ENCODE results near the gene GMIP. TPM values are rescaled to one million over a fixed set of nuclear protein-coding genes. Genes with fewer than 3 reads are reported as not detected.

Gene GMIP
- total RNA-seq, 1 experiment from 2014 or later = 12.7 TPM

- Mint-ChIP-seq H3K27ac (peak overlapping the region in 1 of 3 experiments; percentile 91; a peak in 2 of 7 replicates), H3K4me1 (peaks cover 3% of the 10 kb centered on the region in 2 experiments; a peak in 2 of 4 replicates), H3K27me3 (ENCODE audit: low read depth) (no peaks in the 10 kb centered on the region), H3K36me3 (ENCODE audit: insufficient read depth in 1 of 3, low read depth in 3 of 3) (peaks cover 79 to 85% (median 80%) of the 10 kb centered on the region in 3 experiments), H3K4me3 (no peak overlapping the region), H3K9me3 (peaks cover 6 to 45% of the 10 kb centered on the region in 2 experiments; a peak in 3 of 5 replicates)
- H3K18ac ChIP-seq (ENCODE audit: insufficient read length, low read depth, low read length) = no peak overlapping the region
- TF ChIP-seq, protein P1, sequence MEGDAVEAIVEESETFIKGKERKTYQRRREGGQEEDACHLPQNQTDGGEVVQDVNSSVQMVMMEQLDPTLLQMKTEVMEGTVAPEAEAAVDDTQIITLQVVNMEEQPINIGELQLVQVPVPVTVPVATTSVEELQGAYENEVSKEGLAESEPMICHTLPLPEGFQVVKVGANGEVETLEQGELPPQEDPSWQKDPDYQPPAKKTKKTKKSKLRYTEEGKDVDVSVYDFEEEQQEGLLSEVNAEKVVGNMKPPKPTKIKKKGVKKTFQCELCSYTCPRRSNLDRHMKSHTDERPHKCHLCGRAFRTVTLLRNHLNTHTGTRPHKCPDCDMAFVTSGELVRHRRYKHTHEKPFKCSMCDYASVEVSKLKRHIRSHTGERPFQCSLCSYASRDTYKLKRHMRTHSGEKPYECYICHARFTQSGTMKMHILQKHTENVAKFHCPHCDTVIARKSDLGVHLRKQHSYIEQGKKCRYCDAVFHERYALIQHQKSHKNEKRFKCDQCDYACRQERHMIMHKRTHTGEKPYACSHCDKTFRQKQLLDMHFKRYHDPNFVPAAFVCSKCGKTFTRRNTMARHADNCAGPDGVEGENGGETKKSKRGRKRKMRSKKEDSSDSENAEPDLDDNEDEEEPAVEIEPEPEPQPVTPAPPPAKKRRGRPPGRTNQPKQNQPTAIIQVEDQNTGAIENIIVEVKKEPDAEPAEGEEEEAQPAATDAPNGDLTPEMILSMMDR (conservative IDR thresholded peaks at IDR 0.05) = no peak
- H3K79me2 ChIP-seq (ENCODE audit: insufficient read depth, low read length) = peaks cover 2% of the 10 kb centered on the region; the same call in 1 of the 2 replicates
- H3K56ac ChIP-seq (ENCODE audit: insufficient read length, low read depth, low read length) = no peak overlapping the region
- H3K14ac ChIP-seq (ENCODE audit: insufficient read depth, low read length) = no peak overlapping the region
- no peak overlapping the region for H4K91ac ChIP-seq (ENCODE audit: insufficient read length, low read depth, low read length)
- H4K20me1 ChIP-seq (ENCODE audit: control insufficient read depth, insufficient read depth, insufficient read length) = no peaks in the 10 kb centered on the region
- no peak overlapping the region for H3K27ac ChIP-seq (ENCODE audit: insufficient read length, low read depth, low read length)
- no peak overlapping the region for H2BK20ac ChIP-seq (ENCODE audit: low read depth, low read length, poor library complexity, severe bottlenecking)
- H3K23ac ChIP-seq (ENCODE audit: insufficient read length, low read depth, low read length) = no peak overlapping the region
- no peak overlapping the region for H3K4ac ChIP-seq (ENCODE audit: low read depth, low read length)
- no peak overlapping the region for H2AFZ ChIP-seq (ENCODE audit: low read length)
- no peaks in the 10 kb centered on the region for H3K4me1 ChIP-seq (ENCODE audit: insufficient read depth, low read length)
- no peak overlapping the region for H3T11ph ChIP-seq (ENCODE audit: low read length)
- H4K8ac ChIP-seq (replicated peaks; ENCODE audit: insufficient read length, low read depth, low read length) = no peak overlapping the region
- H3K9me3 ChIP-seq (ENCODE audit: control insufficient read depth, low read depth, low read length) = no peaks in the 10 kb centered on the region
- H2BK15ac ChIP-seq (ENCODE audit: low read depth, low read length) = no peak overlapping the region
- H3K23me2 ChIP-seq (ENCODE audit: insufficient read length, low read depth, low read length, poor library complexity, severe bottlenecking) = no peaks in the 10 kb centered on the region
- H2BK120ac ChIP-seq (ENCODE audit: low read depth, low read length, poor library complexity, severe bottlenecking) = no peak overlapping the region
- no peak overlapping the region for H2BK5ac ChIP-seq (ENCODE audit: insufficient read length, low read length)
- no peak for DNase-seq
- no peak overlapping the region for H3K9ac ChIP-seq (ENCODE audit: extremely low read depth, insufficient read length, low read length)
- WGBS (ENCODE audit: extremely low coverage, insufficient read length, low lambda C conversion rate) = no CpG with 5 or more reads among the region's 7 CpGs
- H3K79me1 ChIP-seq (ENCODE audit: insufficient read depth, low read depth, low read length, poor library complexity, severe bottlenecking) = peaks cover 12% of the 10 kb centered on the region
- no peak overlapping the region for H2BK12ac ChIP-seq (ENCODE audit: insufficient read length, low read depth, low read length)
- H4K5ac ChIP-seq (ENCODE audit: insufficient read length, low read depth, low read length) = no peak overlapping the region
- no peak overlapping the region for H2AK5ac ChIP-seq (ENCODE audit: insufficient read length, low read length)
- H3K27me3 ChIP-seq (ENCODE audit: insufficient read depth, low read length) = no peaks in the 10 kb centered on the region
- H3K4me2 ChIP-seq (ENCODE audit: insufficient read depth, insufficient read length, low read length) = no peak overlapping the region
Measured at GRCh38 chr19:19677579-19677978, 34.1 kb upstream of the GMIP start.

All from H9 (cell line).